ENCODE results near the gene SRP72.
"Not testable (repeated sequence)": the region's sequence is repeated elsewhere in the genome, so short reads cannot be mapped to it uniquely, and the experiment has no call there.

SRP72 gene
- total RNA-seq: 91.4 to 92.9 reads per million in 2 donors

GRCh38 chr4:56467284-56468096 is at the start of gene SRP72:
TSS of gene SRP72 (plus strand) at chr4:56467617. CDS start at chr4:56467636, 19 bp downstream.
- DNase-seq: peak; percentile 82 to 98 (median 83)

- DNase-seq: no peak
Measured at GRCh38 chr4:56424176-56424575, 43.2 kb upstream of the SRP72 start.

- DNase-seq: peak in 3 of 5 experiments; percentile 12 to 50 (median 25)
Measured at GRCh38 chr4:56424697-56425514, 42.5 kb upstream of the SRP72 start.

GRCh38 chr4:56425518-56425917 is 41.9 kb upstream of the SRP72 start:
- DNase-seq: no peak

GRCh38 chr4:56426273-56426672 is 41.1 kb upstream of the SRP72 start:
- DNase-seq: no peak

GRCh38 chr4:56427179-56427578 is 40.2 kb upstream of the SRP72 start:
- DNase-seq: no peak

GRCh38 chr4:56430203-56430602 is 37.2 kb upstream of the SRP72 start:
- no peak for DNase-seq

GRCh38 chr4:56433280-56433679 is 34.1 kb upstream of the SRP72 start:
- DNase-seq: no peak

- peak in 3 of 5 experiments; percentile 2 to 44 (median 6) for DNase-seq
Measured at GRCh38 chr4:56434599-56435139, 32.7 kb upstream of the SRP72 start.

- peak; percentile 96 to 99 (median 98) for DNase-seq
Measured at GRCh38 chr4:56435140-56435926, 32.1 kb upstream of the SRP72 start, which contains the start of gene PPAT. TSS of gene PPAT (minus strand) at chr4:56435615. CDS start at chr4:56435477, 138 bp downstream.

- DNase-seq: no peak
Measured at GRCh38 chr4:56438766-56439165, 28.7 kb upstream of the SRP72 start.

GRCh38 chr4:56440983-56441382 is 26.4 kb upstream of the SRP72 start:
- no peak for DNase-seq

- DNase-seq: no peak
Measured at GRCh38 chr4:56444719-56445118, 22.7 kb upstream of the SRP72 start.

GRCh38 chr4:56445699-56446098 is 21.7 kb upstream of the SRP72 start:
- no peak for DNase-seq

- no peak for DNase-seq
Measured at GRCh38 chr4:56448301-56448700, 19.1 kb upstream of the SRP72 start.

GRCh38 chr4:56449475-56449874 is 17.9 kb upstream of the SRP72 start:
- DNase-seq: not testable (repeated sequence)

- DNase-seq: no peak
Measured at GRCh38 chr4:56450342-56450741, 17.1 kb upstream of the SRP72 start.

GRCh38 chr4:56460085-56460484 is 7.3 kb upstream of the SRP72 start:
- DNase-seq: no peak

GRCh38 chr4:56462157-56462556 is 5.3 kb upstream of the SRP72 start:
- DNase-seq: no peak

GRCh38 chr4:56463711-56464110 is 3.7 kb upstream of the SRP72 start:
- DNase-seq: no peak

GRCh38 chr4:56464581-56464980 is 2.8 kb upstream of the SRP72 start:
- DNase-seq: no peak

GRCh38 chr4:56465599-56466295 is 1.7 kb upstream of the SRP72 start:
- no peak for DNase-seq

Measured in T-helper 2 cell (primary cell).